HepG2 (cell line): ENCODE measurements around the gene TSGA10IP. TPM values are rescaled to one million over a fixed set of nuclear protein-coding genes. Genes with fewer than 3 reads are reported as not detected.
A peak's percentile ranks its signal among the peaks of the same experiment; 100 is the strongest.

Experiments used
- ATAC-seq: fragments of 200-7000 bp; cut with Tn5 transposase; 3 replicates; pipeline ENCODE4 v1.9.1; 2020; ENCODE audit warnings: mild to moderate bottlenecking, moderate library complexity
- BruUV-seq: library from RNA; stranded (reverse); fragments of 400-500 nt; replicated peaks from 2 replicates; lab custom pipeline; 2021; lab: Mats Ljungman, UMichigan
- CTCF ChIA-PET: fragments of 300-600 bp; formaldehyde crosslinking; extraction: SDS; loops from one replicate; lab custom pipeline; 2021; ENCODE audit warnings: low total read pairs, inconsistent platforms, low intra/inter-chr PET ratio; lab: Yijun Ruan, JAX
- POLR2A ChIA-PET: fragments of 350-600 bp; sonication (Branson Sonifier 250); formaldehyde crosslinking; loops from one replicate; lab custom pipeline; 2020; ENCODE audit warnings: antibody characterized with exemption, inconsistent platforms; lab: Yijun Ruan, JAX
- DNase-seq: peaks from one replicate; pipeline ENCODE4 v3.0.0-alpha.2; 2015; ENCODE audit warnings: low spot score
- FAIRE-seq: peaks from 3 replicates; lab custom pipeline; 2011; peaks lifted over from hg19 to GRCh38; lab: Jason Lieb, UNC
- H2AFZ ChIP-seq: one replicate; pipeline ENCODE4 v1.6.1; 2011; ENCODE audit warnings: low read length, inconsistent platforms
- H3K27ac ChIP-seq: fragments of 300-600 bp; 3 replicates; pipeline ENCODE4 v1.8.0; 2011; ENCODE audit warnings: mixed run types, mild to moderate bottlenecking, mixed read lengths, low read length, inconsistent platforms; ENCODE audit not compliant: insufficient read depth; ENCODE audit errors: extremely low read length
- H3K27me3 ChIP-seq, 2 experiments: fragments of 200-600 bp in 1 of 2; 2 replicates in 1 of 2; 3 replicates in 1 of 2; pipeline versions ENCODE4 v1.6.0 to v1.8.0; 2011; ENCODE audit warnings: low read length in 2 of 2, mild to moderate bottlenecking in 2 of 2, moderate library complexity in 2 of 2, inconsistent platforms in 1 of 2; ENCODE audit not compliant: insufficient read depth in 2 of 2, control insufficient read depth in 1 of 2
- H3K36me3 ChIP-seq, 2 experiments: fragments of 200-600 bp in 1 of 2; replicated peaks in 1 of 2; 2 replicates in 1 of 2; 3 replicates in 1 of 2; pipeline versions ENCODE4 v1.5.1 to v1.8.0; 2011; ENCODE audit warnings: low read length in 2 of 2, inconsistent platforms in 1 of 2; ENCODE audit not compliant: insufficient read depth in 2 of 2, control insufficient read depth in 1 of 2
- H3K4me1 ChIP-seq: 2 replicates; pipeline ENCODE4 v1.5.1; 2012; ENCODE audit warnings: low read length, inconsistent platforms; ENCODE audit not compliant: insufficient read depth
- H3K4me2 ChIP-seq: 2 replicates; pipeline ENCODE4 v1.6.0; 2011; ENCODE audit warnings: low read depth, low read length, inconsistent platforms
- H3K4me3 ChIP-seq, 3 experiments: fragments of 200-600 bp in 1 of 3; sonication (generic), shearing (Covaris generic) in 1 of 3; replicated peaks in 1 of 3; 2 replicates each; pipeline ENCODE4 v1.5.1; 2011 to 2016; ENCODE audit warnings: low read length in 3 of 3, inconsistent platforms in 2 of 3, low read depth in 2 of 3, mild to moderate bottlenecking in 2 of 3, control low read depth in 1 of 3, mixed read lengths in 1 of 3; ENCODE audit not compliant: insufficient read depth in 1 of 3
- H3K79me2 ChIP-seq: one replicate; pipeline ENCODE4 v1.6.1; 2011; ENCODE audit warnings: low read length, inconsistent platforms; ENCODE audit not compliant: insufficient read depth
- H3K9ac ChIP-seq: 2 replicates; pipeline ENCODE4 v1.6.0; 2011; ENCODE audit warnings: mild to moderate bottlenecking, low read depth, low read length, inconsistent platforms; ENCODE audit not compliant: insufficient read depth
- H3K9me3 ChIP-seq: 2 replicates; pipeline ENCODE4 v1.5.1; 2012; ENCODE audit warnings: mild to moderate bottlenecking, low read length
- H4K20me1 ChIP-seq: 2 replicates; pipeline ENCODE4 v1.6.0; 2011; ENCODE audit warnings: inconsistent platforms, mild to moderate bottlenecking, low read length, moderate library complexity; ENCODE audit not compliant: insufficient read depth
- CC2D1A ChIP-seq: sonication (generic); formaldehyde crosslinking; IDR thresholded peaks from 2 replicates; pipeline ENCODE4 v1.8.1; 2023; ENCODE audit warnings: mild to moderate bottlenecking, missing genetic modification reagents
- EP300 ChIP-seq, 3 experiments: sonication (generic) in 1 of 3; formaldehyde crosslinking in 1 of 3; IDR thresholded peaks; 2 replicates each; pipeline versions ENCODE4 v1.5.1 to v1.6.1; 2011 to 2020; ENCODE audit warnings: low read depth in 2 of 3, low read length in 2 of 3, borderline replicate concordance in 1 of 3, improper control_type of control experiment in 1 of 3, mild to moderate bottlenecking in 1 of 3, missing genetic modification reagents in 1 of 3, moderate library complexity in 1 of 3
- PHF8 ChIP-seq: sonication (generic); formaldehyde crosslinking; IDR thresholded peaks from 2 replicates; pipeline ENCODE4 v1.5.0; 2020; ENCODE audit warnings: missing genetic modification reagents
- POLR2A ChIP-seq, 2 experiments: IDR thresholded peaks; 2 replicates each; pipeline ENCODE4 v1.6.1; 2011; ENCODE audit warnings: low read depth in 2 of 2, low read length in 2 of 2, mild to moderate bottlenecking in 1 of 2, moderate library complexity in 1 of 2; ENCODE audit not compliant: insufficient read depth in 1 of 2
- SAP130 ChIP-seq: IDR thresholded peaks from 2 replicates; pipeline ENCODE4 v1.6.1; 2016; ENCODE audit warnings: low read depth
- SOX6 ChIP-seq, 2 experiments: fragments of 450-650 bp in 1 of 2; sonication (generic) in 1 of 2; formaldehyde crosslinking in 1 of 2; IDR thresholded peaks; 2 replicates each; pipeline versions ENCODE4 v1.4.0 to v1.6.1; 2017 to 2020; ENCODE audit warnings: antibody characterized with exemption in 1 of 2, mild to moderate bottlenecking in 1 of 2, missing genetic modification reagents in 1 of 2
- TEAD3 ChIP-seq: optimal IDR thresholded peaks from 2 replicates; pipeline ENCODE3; 2016; ENCODE audit warnings: borderline replicate concordance
- ZBTB39 ChIP-seq: sonication (generic); formaldehyde crosslinking; IDR thresholded peaks from 2 replicates; pipeline ENCODE4 v1.5.0; 2020; ENCODE audit warnings: missing genetic modification reagents
- ZBTB7B ChIP-seq: sonication (generic); formaldehyde crosslinking; IDR thresholded peaks from 2 replicates; pipeline ENCODE4 v1.4.0; 2020; ENCODE audit warnings: missing genetic modification reagents
- ZFX ChIP-seq: sonication (generic); formaldehyde crosslinking; IDR thresholded peaks from 2 replicates; pipeline ENCODE4 v1.4.0; 2020; ENCODE audit warnings: mild to moderate bottlenecking, low read depth, missing genetic modification reagents, moderate library complexity
- ZKSCAN1 ChIP-seq: fragments of 150-350 bp; IDR thresholded peaks from 2 replicates; pipeline ENCODE4 v1.6.1; 2014; ENCODE audit warnings: low read length
- ZNF281 ChIP-seq: sonication (generic); formaldehyde crosslinking; IDR thresholded peaks from 2 replicates; pipeline ENCODE4 v1.4.0; 2020; ENCODE audit warnings: missing genetic modification reagents, borderline replicate concordance
- ZNF317 ChIP-seq: sonication (generic); formaldehyde crosslinking; IDR thresholded peaks from 2 replicates; pipeline ENCODE4 v1.5.0; 2020; ENCODE audit warnings: mild to moderate bottlenecking, missing genetic modification reagents
- ZNF556 ChIP-seq: sonication (generic); formaldehyde crosslinking; IDR thresholded peaks from 2 replicates; pipeline ENCODE4 v1.4.0; 2020; ENCODE audit warnings: mild to moderate bottlenecking, missing genetic modification reagents, borderline replicate concordance
- ZNF816 ChIP-seq: sonication (generic); formaldehyde crosslinking; IDR thresholded peaks from 2 replicates; pipeline ENCODE4 v1.8.0; 2022; ENCODE audit warnings: missing genetic modification reagents, mild to moderate bottlenecking, borderline replicate concordance
- WGBS: methylation state at CpG from one replicate; pipeline ENCODE4 v1.1.6; 2017; ENCODE audit warnings: low lambda C conversion rate; 5-methylcytosine and 5-hydroxymethylcytosine counted together
- in situ Hi-C: cut with HindIII; loops from 2 replicates; pipeline ENCODE4 v1.10.0; 2017; ENCODE audit warnings: low pct_unique_long_range_greater_than_20kb; ENCODE audit not compliant: extremely low pct_ligation_motif_present
- intact Hi-C: fragments of 100-400 bp; cut with micrococcal nuclease; formaldehyde crosslinking; loops from one replicate; pipeline ENCODE4 v1.10.0; 2022; ENCODE audit not compliant: unreplicated experiment
- polyA plus RNA-seq, 8 experiments: library from polyadenylated mRNA; depleted of rRNA in 3 of 8; stranded (reverse) in 7 of 8; unstranded in 1 of 8; fragments of >200 nt; fragmentation: Illumina TruSeq in 4 of 8; extraction: Trizol in 4 of 8; gene quantifications; 2 replicates each; pipeline versions ENCODE4 v1.2.1 to v1.2.3, GENCODE V29; 2011 to 2016; ENCODE audit warnings: low read depth in 4 of 8, missing spikeins in 1 of 8, mixed read lengths in 1 of 8; ENCODE audit not compliant: insufficient read depth in 1 of 8
- total RNA-seq, 5 experiments: library from RNA; depleted of rRNA; stranded (reverse); fragments of >200 nt; fragmentation: Illumina TruSeq; extraction: Trizol; gene quantifications; 2 replicates each; pipeline ENCODE4 v1.2.3, GENCODE V29; 2016; ENCODE audit warnings: low read depth in 1 of 5

Gene TSGA10IP
- total and polyA plus RNA-seq, 2 of the 13 experiments (the other 11 are each of a cell fraction or from before 2014, with no cell fraction given), result not detected

GRCh38 chr11:65927904-65928397 is 17.3 kb upstream of the TSGA10IP start:
- peak; percentile 35 for ATAC-seq
- intact Hi-C loops, result no loop called here
- ChIA-PET POLR2A (interaction anchor here (1.0 kb wide), 3 partner anchors 21 to 39 kb away, joined by 3 to 4 read pairs (median 3); partner anchors contain the start of gene FIBP), CTCF (no interaction called here)
- Histone ChIP-seq H3K27me3 (peaks cover 0 to 3% of the 10 kb centered on the region in 2 experiments; a peak in 1 of 5 replicates), H3K27ac (no peak overlapping the region), H4K20me1 (no peaks in the 10 kb centered on the region), H3K4me1 (peaks cover 39% of the 10 kb centered on the region), H3K4me2 (peak overlapping the region; percentile 97), H3K36me3 (no peaks in the 10 kb centered on the region), H3K79me2 (no peaks in the 10 kb centered on the region), H2AFZ (peak overlapping the region; percentile 63), H3K4me3 (peak overlapping the region; percentile 64 to 75 (median 69)), H3K9me3 (no peaks in the 10 kb centered on the region), H3K9ac (peak overlapping the region; percentile 68)
- no peak for DNase-seq
- 9% methylated on average over 8 of the region's 9 CpGs for WGBS
- in situ Hi-C loops, result no loop called here
- BruUV-seq, result no TSS peak
- no peak for FAIRE-seq
- TF ChIP-seq ZNF281 (CRISPR knock-in tag) (peak; percentile 47; the same call in 1 of the 2 replicates), ZNF317 (CRISPR knock-in tag) (0 out of 2 replicates have a peak, but pooled peaks have one; percentile 30), SOX6 (IDR thresholded peaks at IDR 0.05) (no peak), SOX6 (CRISPR knock-in tag; IDR thresholded peaks at IDR 0.05) (0 out of 2 replicates have a peak, but pooled peaks have one; percentile 13), ZNF816 (CRISPR knock-in tag) (no peak), TEAD3 (CRISPR knock-in tag) (peak; percentile 15), ZBTB7B (CRISPR knock-in tag) (0 out of 2 replicates have a peak, but pooled peaks have one; percentile 26), SAP130 (CRISPR knock-in tag) (peak; percentile 30; the same call in 1 of the 2 replicates), ZKSCAN1 (0 out of 2 replicates have a peak, but pooled peaks have one; percentile 28), POLR2A (IDR thresholded peaks at IDR 0.05; ENCODE audit: insufficient read depth in 1 of 2, low read depth in 2 of 2, low read length in 2 of 2) (no peak), ZNF556 (no peak), CC2D1A (no peak), EP300 (IDR thresholded peaks at IDR 0.05; ENCODE audit: low read depth in 2 of 2, low read length in 2 of 2) (no peak), EP300 (CRISPR knock-in tag; IDR thresholded peaks at IDR 0.05; ENCODE audit: borderline replicate concordance) (0 out of 2 replicates have a peak, but pooled peaks have one; percentile 16), ZBTB39 (CRISPR knock-in tag) (no peak), ZFX (CRISPR knock-in tag) (peak; percentile 36; the same call in 1 of the 2 replicates), PHF8 (0 out of 2 replicates have a peak, but pooled peaks have one; percentile 15)
